Limb (tissue), 2 donors: ENCODE results near the gene IDH3A.

Experiments
- DNase-seq, 2 donors: peaks; one replicate each; pipeline ENCODE4 v3.0.0-alpha.2; 2016; ENCODE audit errors: extremely low spot score in 2 of 2

The IDH3A gene

DNA sequence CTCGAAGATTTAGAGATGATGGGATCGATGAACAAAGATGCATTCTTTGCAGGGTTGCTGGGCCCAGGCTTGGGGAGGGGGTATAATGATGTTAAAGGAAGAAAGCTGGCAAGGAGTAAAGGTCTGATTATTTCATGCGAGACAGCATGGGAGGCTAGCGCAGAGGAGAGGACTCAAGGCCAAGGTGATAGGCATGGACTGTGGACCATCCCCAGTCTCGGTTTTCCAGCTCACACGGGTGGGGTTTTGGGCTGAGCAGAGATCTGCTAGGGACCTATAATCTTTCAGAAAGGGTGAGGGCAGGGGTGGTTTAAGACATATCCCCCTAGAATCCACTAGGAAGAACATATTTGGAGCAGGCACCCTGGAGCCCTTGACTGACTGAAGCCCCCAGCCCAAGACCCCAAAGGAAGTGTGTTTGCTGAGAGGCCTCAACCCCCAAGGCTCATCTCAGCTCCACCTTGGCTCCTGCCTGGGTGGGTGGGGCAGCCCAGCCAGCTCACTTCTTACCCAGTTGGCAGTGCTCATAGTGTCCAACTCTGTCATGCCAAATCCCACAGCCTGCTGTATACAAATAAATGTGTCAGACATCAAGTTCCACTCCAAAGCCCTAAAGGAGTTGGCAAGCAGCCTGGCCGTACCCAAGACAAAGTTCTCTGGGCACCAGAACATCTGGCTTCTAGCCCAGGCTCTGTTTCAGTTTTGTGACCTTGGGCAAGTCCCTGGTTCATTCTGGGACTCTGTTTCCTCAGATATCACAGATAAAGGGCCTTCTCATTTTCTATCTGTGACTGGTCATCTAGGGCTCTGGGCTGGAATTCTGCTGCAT is 67.3 kb downstream of the IDH3A start:
- DNase-seq = no peak

DNA sequence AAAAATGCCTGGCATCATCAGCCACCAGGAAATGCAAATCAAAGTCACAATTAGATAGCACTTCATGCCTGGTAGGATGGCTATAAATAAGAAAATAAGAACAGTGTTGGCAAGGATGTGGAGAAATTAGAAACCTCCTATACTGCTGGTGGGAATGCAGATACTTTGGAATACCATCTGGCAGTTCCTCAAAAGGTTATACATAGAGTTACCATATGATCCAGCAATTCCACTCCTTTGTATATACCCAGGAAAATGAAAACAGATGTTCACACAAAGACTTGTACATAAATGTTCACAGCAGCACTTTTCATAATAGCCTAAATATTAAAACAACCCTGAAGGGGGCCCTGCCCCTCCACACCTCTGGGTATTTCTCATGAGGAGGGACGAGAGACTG is 71.6 kb downstream of the IDH3A start:
- no peak for DNase-seq
